ENCODE measurements around the gene PRCD. TPM values are rescaled to one million over a fixed set of nuclear protein-coding genes. Genes with fewer than 3 reads are reported as not detected.

Gene PRCD
- polyA plus RNA-seq, 1 donor from 2014 or later = 22.5 TPM

DNA sequence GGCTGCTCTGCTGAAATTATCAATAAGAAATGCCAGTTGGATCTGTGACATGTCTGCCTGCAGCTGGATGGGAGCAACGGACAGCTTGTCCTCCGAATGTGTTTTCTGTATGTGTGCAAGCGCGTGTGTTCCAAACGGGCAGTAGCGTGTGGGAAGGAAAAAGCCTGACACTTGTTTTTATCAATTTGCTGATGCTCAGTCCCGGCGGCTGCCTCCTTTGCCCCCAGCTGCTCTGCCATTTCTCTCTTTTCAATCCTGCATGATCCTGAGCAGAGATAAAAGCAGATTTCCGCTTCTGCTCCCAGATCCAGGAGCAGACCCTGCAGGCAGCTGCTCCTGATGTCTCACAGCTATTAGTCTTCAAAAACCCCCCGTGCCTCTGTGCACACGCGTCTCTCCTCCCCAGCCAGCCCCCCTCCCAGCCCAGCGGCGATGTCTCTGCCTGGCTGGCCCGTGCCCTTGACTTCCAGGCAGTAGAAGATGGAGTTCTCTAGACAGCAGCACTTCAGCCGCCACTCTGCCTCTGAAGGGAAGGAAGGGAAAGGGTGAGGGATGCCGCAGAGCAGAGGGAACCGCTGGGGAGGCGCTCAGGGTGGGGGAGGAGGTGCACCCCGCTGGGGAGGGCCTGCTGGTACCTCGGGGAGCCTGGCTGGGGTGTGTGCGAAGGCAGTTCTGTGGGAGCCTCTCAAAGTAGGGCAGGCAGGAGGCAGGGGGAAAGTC is 4.1 kb downstream of the PRCD start:
- TF ChIP-seq, protein P1, sequence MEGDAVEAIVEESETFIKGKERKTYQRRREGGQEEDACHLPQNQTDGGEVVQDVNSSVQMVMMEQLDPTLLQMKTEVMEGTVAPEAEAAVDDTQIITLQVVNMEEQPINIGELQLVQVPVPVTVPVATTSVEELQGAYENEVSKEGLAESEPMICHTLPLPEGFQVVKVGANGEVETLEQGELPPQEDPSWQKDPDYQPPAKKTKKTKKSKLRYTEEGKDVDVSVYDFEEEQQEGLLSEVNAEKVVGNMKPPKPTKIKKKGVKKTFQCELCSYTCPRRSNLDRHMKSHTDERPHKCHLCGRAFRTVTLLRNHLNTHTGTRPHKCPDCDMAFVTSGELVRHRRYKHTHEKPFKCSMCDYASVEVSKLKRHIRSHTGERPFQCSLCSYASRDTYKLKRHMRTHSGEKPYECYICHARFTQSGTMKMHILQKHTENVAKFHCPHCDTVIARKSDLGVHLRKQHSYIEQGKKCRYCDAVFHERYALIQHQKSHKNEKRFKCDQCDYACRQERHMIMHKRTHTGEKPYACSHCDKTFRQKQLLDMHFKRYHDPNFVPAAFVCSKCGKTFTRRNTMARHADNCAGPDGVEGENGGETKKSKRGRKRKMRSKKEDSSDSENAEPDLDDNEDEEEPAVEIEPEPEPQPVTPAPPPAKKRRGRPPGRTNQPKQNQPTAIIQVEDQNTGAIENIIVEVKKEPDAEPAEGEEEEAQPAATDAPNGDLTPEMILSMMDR (IDR thresholded peaks at IDR 0.05; ENCODE audit: poor library complexity, severe bottlenecking) = no peak
- TF ChIP-seq SMC3 (conservative IDR thresholded peaks at IDR 0.05; ENCODE audit: poor library complexity) (peak; percentile 21), EZH2 (IDR thresholded peaks at IDR 0.05; ENCODE audit: borderline replicate concordance, insufficient read depth, low read length, poor library complexity, severe bottlenecking) (no peak), MXI1 (conservative IDR thresholded peaks at IDR 0.05; ENCODE audit: poor library complexity, severe bottlenecking) (no peak), POLR2AphosphoS5 (IDR thresholded peaks at IDR 0.05) (peak; percentile 55), TAF1 (IDR thresholded peaks at IDR 0.05; ENCODE audit: low read depth) (no peak), EP300 (conservative IDR thresholded peaks at IDR 0.05; ENCODE audit: poor library complexity, severe bottlenecking) (peak; percentile 39), RAD21 (conservative IDR thresholded peaks at IDR 0.05) (no peak)
- TF ChIP-seq, protein P2, sequence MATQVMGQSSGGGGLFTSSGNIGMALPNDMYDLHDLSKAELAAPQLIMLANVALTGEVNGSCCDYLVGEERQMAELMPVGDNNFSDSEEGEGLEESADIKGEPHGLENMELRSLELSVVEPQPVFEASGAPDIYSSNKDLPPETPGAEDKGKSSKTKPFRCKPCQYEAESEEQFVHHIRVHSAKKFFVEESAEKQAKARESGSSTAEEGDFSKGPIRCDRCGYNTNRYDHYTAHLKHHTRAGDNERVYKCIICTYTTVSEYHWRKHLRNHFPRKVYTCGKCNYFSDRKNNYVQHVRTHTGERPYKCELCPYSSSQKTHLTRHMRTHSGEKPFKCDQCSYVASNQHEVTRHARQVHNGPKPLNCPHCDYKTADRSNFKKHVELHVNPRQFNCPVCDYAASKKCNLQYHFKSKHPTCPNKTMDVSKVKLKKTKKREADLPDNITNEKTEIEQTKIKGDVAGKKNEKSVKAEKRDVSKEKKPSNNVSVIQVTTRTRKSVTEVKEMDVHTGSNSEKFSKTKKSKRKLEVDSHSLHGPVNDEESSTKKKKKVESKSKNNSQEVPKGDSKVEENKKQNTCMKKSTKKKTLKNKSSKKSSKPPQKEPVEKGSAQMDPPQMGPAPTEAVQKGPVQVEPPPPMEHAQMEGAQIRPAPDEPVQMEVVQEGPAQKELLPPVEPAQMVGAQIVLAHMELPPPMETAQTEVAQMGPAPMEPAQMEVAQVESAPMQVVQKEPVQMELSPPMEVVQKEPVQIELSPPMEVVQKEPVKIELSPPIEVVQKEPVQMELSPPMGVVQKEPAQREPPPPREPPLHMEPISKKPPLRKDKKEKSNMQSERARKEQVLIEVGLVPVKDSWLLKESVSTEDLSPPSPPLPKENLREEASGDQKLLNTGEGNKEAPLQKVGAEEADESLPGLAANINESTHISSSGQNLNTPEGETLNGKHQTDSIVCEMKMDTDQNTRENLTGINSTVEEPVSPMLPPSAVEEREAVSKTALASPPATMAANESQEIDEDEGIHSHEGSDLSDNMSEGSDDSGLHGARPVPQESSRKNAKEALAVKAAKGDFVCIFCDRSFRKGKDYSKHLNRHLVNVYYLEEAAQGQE (IDR thresholded peaks at IDR 0.05; ENCODE audit: borderline replicate concordance) = peak; percentile 91
- H3K27ac ChIP-seq (ENCODE audit: low read length) = peak overlapping the region; percentile 96

DNA sequence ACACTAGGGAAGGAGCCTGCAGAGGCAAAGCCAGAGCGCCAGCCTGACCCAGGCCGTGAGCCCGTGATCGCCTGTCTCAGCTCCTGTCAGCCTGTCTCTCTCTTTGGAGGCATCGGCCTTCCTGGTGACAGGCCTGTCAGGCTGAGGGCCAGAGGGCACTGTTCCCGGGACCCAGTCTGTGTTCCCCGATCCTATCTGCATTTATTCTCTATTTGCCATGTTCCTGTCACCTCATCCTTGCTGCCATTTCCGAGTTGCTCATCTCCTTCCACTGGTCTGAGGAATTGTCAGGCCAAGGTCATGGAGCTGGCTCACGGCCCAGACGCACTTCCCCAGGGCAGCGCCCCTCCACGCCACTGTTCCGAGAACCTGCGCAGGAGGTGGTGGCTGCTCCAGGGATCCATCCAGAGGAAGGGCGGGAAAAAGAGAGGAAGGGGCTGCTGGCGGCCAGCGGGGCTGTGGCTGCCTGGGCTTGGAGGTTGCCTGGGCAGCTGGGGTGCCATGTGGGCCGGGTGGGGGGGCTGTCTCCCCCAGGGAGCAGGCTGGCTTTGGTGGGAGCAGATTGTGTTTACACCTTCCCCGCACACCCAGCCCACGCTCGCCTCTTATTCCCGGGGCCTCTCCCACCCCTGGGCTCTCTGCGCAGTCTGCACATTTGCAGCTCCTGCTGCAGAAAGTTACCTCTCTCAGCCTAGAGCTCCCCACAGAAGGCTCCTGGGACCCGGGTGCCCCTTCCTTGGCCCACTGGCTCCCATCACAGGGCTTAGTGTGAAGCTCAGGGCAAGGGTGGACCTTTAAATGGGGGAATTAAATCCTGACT is 4.9 kb downstream of the PRCD start:
- TF ChIP-seq EZH2 (IDR thresholded peaks at IDR 0.05; ENCODE audit: borderline replicate concordance, insufficient read depth, low read length, poor library complexity, severe bottlenecking) = no peak
- TF ChIP-seq EP300 (conservative IDR thresholded peaks at IDR 0.05; ENCODE audit: poor library complexity, severe bottlenecking) = peak; percentile 25
- TF ChIP-seq SMC3 (conservative IDR thresholded peaks at IDR 0.05; ENCODE audit: poor library complexity) = no peak
- Histone ChIP-seq H4K20me1 (ENCODE audit: insufficient read depth) (no peaks in the 10 kb centered on the region), H3K9me2 (ENCODE audit: insufficient read depth, low read length) (no peaks in the 10 kb centered on the region), H3K36me3 (ENCODE audit: insufficient read depth, low read length) (no peaks in the 10 kb centered on the region), H3K9me3 (ENCODE audit: low read length) (no peaks in the 10 kb centered on the region), H3F3A (ENCODE audit: insufficient read depth, low read length, poor library complexity, severe bottlenecking) (no peaks in the 10 kb centered on the region), H2AFZ (ENCODE audit: low read depth, low read length) (peak overlapping the region; percentile 72), H3K4me3 (ENCODE audit: low read length) (peak overlapping the region; percentile 52), H3K4me2 (ENCODE audit: low read length) (peak overlapping the region; percentile 64), H3K27me3 (ENCODE audit: insufficient read depth, low read depth, low read length) (no peaks in the 10 kb centered on the region), H3K9ac (ENCODE audit: low read length) (peak overlapping the region; percentile 75), H3K79me2 (replicated peaks; ENCODE audit: insufficient read depth, low read length) (no peaks in the 10 kb centered on the region), H3K27ac (ENCODE audit: low read length) (peak overlapping the region; percentile 96)

More for the DNA sequence above, 4.1 kb downstream of the PRCD start:
- peaks cover 8% of the 10 kb centered on the region for H3K27me3 ChIP-seq (ENCODE audit: insufficient read depth, low read depth, low read length)
- H3K9me2 ChIP-seq (ENCODE audit: insufficient read depth, low read length) = no peaks in the 10 kb centered on the region
- H3K4me3 ChIP-seq (ENCODE audit: low read length) = peak overlapping the region; percentile 52
- H3K4me2 ChIP-seq (ENCODE audit: low read length) = peak overlapping the region; percentile 64
- peak overlapping the region; percentile 75 for H3K9ac ChIP-seq (ENCODE audit: low read length)
- H3F3A ChIP-seq (ENCODE audit: insufficient read depth, low read length, poor library complexity, severe bottlenecking) = no peaks in the 10 kb centered on the region
- no peaks in the 10 kb centered on the region for H3K79me2 ChIP-seq (replicated peaks; ENCODE audit: insufficient read depth, low read length)
- H4K20me1 ChIP-seq (ENCODE audit: insufficient read depth) = no peaks in the 10 kb centered on the region
- peak overlapping the region; percentile 72 for H2AFZ ChIP-seq (ENCODE audit: low read depth, low read length)
- no peaks in the 10 kb centered on the region for H3K36me3 ChIP-seq (ENCODE audit: insufficient read depth, low read length)
- H3K9me3 ChIP-seq (ENCODE audit: low read length) = no peaks in the 10 kb centered on the region
